ENCODE measurements around the gene NR1H4. TPM values are rescaled to one million over a fixed set of nuclear protein-coding genes. Genes with fewer than 3 reads are reported as not detected.
A peak's percentile ranks its signal among the peaks of the same experiment; 100 is the strongest.

NR1H4 gene
- total and polyA plus RNA-seq, 2 of the 13 experiments (the other 11 are each of a cell fraction or from before 2014, with no cell fraction given): 27.3 to 114 TPM

DNA sequence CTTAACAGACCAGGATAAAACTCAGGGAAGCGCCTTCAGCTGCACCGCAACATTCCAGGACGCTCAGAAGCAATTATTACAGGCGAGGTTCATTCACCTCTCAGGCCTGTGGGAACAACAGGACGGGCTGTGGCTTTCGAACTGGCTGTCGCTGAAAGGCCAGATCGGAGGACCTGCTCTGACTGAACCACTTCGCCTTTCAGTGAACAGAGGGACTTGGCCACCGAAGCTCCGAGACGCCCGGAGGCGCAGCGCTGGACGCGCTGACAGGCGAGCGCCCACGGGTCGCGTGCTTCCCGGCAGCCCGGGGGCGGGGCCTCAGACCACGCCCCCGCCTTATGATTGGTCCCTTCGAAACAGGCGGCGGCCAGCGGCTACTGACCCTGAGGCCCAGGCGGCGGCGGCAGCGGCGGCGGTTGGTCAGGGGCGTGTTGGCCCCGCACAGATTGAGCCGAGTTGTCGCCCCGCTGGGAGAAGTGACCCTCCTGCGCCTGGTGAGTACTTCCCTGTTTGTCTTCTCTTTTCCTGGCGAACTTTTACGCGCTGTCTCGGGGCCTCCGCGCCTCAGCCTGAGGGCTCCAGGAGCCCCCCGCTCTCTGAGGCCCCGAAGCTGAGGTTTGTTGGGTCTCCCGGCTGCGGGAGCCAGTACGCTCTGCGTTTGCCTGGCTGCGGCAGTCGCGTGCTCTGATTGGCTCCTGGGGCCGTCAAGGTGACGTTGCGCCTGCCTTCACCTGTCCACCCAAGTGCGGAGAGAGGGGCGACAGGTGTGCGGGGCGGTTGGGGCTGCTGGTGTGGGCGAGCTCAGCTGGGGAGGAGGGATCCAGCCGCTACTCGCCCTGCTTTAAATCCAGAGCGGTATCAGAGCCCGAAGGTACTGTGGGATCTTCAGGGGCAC lies 99.9 kb downstream of the NR1H4 start, which contains the start of gene GAS2L3 (continued):
- TF ChIP-seq SNAPC4 (CRISPR knock-in tag; IDR thresholded peaks at IDR 0.05) (0 out of 2 replicates have a peak, but pooled peaks have one; percentile 46), ZMYM4 (CRISPR knock-in tag; IDR thresholded peaks at IDR 0.05) (peak; percentile 96), ATAD3A (CRISPR knock-in tag; IDR thresholded peaks at IDR 0.05) (no peak), ZSCAN21 (CRISPR knock-in tag; IDR thresholded peaks at IDR 0.05; ENCODE audit: borderline replicate concordance) (peak; percentile 83; the same call in 1 of the 2 replicates), ZZZ3 (CRISPR knock-in tag; IDR thresholded peaks at IDR 0.05; ENCODE audit: borderline replicate concordance) (no peak), ZNF713 (CRISPR knock-in tag; IDR thresholded peaks at IDR 0.05) (0 out of 2 replicates have a peak, but pooled peaks have one; percentile 71), NBN (conservative IDR thresholded peaks at IDR 0.05) (no peak), ZNF337 (CRISPR knock-in tag; IDR thresholded peaks at IDR 0.05; ENCODE audit: borderline replicate concordance, low read depth) (peak; percentile 80; the same call in 1 of the 2 replicates), CSRNP1 (CRISPR knock-in tag; IDR thresholded peaks at IDR 0.05) (peak; percentile 97), ZNF747 (CRISPR knock-in tag; IDR thresholded peaks at IDR 0.05; ENCODE audit: borderline replicate concordance) (peak; percentile 72; the same call in 1 of the 2 replicates), ZNF652 (CRISPR knock-in tag; IDR thresholded peaks at IDR 0.05; ENCODE audit: borderline replicate concordance, low read depth) (no peak), SRF (IDR thresholded peaks at IDR 0.05; ENCODE audit: low read depth, low read length) (no peak), ZNF7 (CRISPR knock-in tag; IDR thresholded peaks at IDR 0.05) (no peak), ZNF572 (CRISPR knock-in tag; IDR thresholded peaks at IDR 0.05) (no peak), ZNF34 (CRISPR knock-in tag; IDR thresholded peaks at IDR 0.05; ENCODE audit: borderline replicate concordance) (peak; percentile 80; the same call in 1 of the 2 replicates), THYN1 (CRISPR knock-in tag; IDR thresholded peaks at IDR 0.05; ENCODE audit: borderline replicate concordance, low read depth) (no peak), NFKBIZ (CRISPR knock-in tag; IDR thresholded peaks at IDR 0.05) (no peak), XRCC5 (optimal IDR thresholded peaks at IDR 0.05; ENCODE audit: low read length) (no peak), KLF11 (CRISPR knock-in tag; IDR thresholded peaks at IDR 0.05) (no peak; the same call in 1 of the 2 replicates)
- TF ChIP-seq, protein P1, sequence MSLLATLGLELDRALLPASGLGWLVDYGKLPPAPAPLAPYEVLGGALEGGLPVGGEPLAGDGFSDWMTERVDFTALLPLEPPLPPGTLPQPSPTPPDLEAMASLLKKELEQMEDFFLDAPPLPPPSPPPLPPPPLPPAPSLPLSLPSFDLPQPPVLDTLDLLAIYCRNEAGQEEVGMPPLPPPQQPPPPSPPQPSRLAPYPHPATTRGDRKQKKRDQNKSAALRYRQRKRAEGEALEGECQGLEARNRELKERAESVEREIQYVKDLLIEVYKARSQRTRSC (CRISPR knock-in tag; IDR thresholded peaks at IDR 0.05; ENCODE audit: low read depth): no peak; the same call in none of the 2 replicates
- TF ChIP-seq, protein P2, sequence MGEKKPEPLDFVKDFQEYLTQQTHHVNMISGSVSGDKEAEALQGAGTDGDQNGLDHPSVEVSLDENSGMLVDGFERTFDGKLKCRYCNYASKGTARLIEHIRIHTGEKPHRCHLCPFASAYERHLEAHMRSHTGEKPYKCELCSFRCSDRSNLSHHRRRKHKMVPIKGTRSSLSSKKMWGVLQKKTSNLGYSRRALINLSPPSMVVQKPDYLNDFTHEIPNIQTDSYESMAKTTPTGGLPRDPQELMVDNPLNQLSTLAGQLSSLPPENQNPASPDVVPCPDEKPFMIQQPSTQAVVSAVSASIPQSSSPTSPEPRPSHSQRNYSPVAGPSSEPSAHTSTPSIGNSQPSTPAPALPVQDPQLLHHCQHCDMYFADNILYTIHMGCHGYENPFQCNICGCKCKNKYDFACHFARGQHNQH (CRISPR knock-in tag; IDR thresholded peaks at IDR 0.05): peak; percentile 48
